Sigmoid colon (tissue), 4 donors: Measurements from ENCODE around the gene DHRS11.

ENCODE experiments used
- POLR2A ChIP-seq, 2 donors: fragments of 450-650 bp; IDR thresholded peaks; one replicate each; pipeline ENCODE4 v1.6.1; 2016; ENCODE audit warnings: antibody characterized with exemption in 2 of 2, mild to moderate bottlenecking in 2 of 2, moderate library complexity in 2 of 2
- POLR2AphosphoS5 ChIP-seq, 4 donors: sonication (generic); formaldehyde crosslinking; IDR thresholded peaks; one replicate each; pipeline ENCODE4 v1.6.1; 2017; ENCODE audit warnings: antibody characterized with exemption in 4 of 4
- TF ChIP-seq, protein P1 (sequence below), 4 experiments: fragments of 450-650 bp in 3 of 4; fragments of 200-600 bp in 1 of 4; IDR thresholded peaks; one replicate each; pipeline ENCODE4 v1.5.1; 2016 to 2019; ENCODE audit warnings: antibody characterized with exemption in 4 of 4, mild to moderate bottlenecking in 3 of 4, moderate library complexity in 2 of 4

DNA sequence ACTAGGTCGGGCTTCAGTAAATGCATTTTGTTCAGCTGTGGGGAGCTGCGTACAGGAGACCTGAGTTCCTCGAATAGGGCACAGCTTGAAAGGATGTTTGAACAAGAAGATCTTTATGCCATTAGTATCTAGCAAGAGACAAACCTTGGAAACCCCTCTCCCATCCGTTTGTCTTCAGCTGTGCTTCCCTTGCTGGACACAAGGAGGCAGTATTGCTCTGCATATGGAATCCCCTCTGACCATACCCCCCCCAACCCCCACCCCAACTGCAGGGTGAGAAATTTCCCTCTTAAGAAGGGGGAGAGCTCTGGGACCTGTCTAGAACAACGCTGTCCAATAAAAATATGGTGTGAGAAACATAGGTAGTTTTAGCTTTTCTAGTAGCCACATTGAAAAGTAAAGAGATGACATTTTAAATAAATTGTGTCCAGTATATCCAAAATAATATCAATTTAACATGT lies 11.3 kb downstream of the DHRS11 start:
- TF ChIP-seq, protein P1, sequence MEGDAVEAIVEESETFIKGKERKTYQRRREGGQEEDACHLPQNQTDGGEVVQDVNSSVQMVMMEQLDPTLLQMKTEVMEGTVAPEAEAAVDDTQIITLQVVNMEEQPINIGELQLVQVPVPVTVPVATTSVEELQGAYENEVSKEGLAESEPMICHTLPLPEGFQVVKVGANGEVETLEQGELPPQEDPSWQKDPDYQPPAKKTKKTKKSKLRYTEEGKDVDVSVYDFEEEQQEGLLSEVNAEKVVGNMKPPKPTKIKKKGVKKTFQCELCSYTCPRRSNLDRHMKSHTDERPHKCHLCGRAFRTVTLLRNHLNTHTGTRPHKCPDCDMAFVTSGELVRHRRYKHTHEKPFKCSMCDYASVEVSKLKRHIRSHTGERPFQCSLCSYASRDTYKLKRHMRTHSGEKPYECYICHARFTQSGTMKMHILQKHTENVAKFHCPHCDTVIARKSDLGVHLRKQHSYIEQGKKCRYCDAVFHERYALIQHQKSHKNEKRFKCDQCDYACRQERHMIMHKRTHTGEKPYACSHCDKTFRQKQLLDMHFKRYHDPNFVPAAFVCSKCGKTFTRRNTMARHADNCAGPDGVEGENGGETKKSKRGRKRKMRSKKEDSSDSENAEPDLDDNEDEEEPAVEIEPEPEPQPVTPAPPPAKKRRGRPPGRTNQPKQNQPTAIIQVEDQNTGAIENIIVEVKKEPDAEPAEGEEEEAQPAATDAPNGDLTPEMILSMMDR (IDR thresholded peaks at IDR 0.05) = peak in 3 of 4 experiments; percentile 56 to 78 (median 68)
- TF ChIP-seq POLR2A (IDR thresholded peaks at IDR 0.05) (no peak), POLR2AphosphoS5 (IDR thresholded peaks at IDR 0.05) (no peak)
